SK-N-MC (cell line): ENCODE data around the gene SMARCD3.

Experiments used
- DNase-seq: peaks from one replicate; pipeline ENCODE4 v3.0.0-alpha.2; 2011; ENCODE audit warnings: low read depth, low spot score
- H3K27ac ChIP-seq: fragments of 200-600 bp; sonication (generic); 2 replicates; pipeline ENCODE4 v1.5.1; 2016; ENCODE audit warnings: mixed run types
- H3K36me3 ChIP-seq: fragments of 200-600 bp; sonication (generic); 2 replicates; pipeline ENCODE4 v1.6.1; 2017; ENCODE audit warnings: antibody characterized with exemption, low read length, mixed read lengths; ENCODE audit not compliant: insufficient read depth
- H3K4me3 ChIP-seq: fragments of 200-600 bp; sonication (generic); 2 replicates; pipeline ENCODE4 v1.5.1; 2016
- H3K9ac ChIP-seq: fragments of 200-600 bp; sonication (generic); 2 replicates; pipeline ENCODE4 v1.8.0; 2017; ENCODE audit warnings: mixed run types, mixed read lengths; ENCODE audit not compliant: insufficient read length
- H3K9me3 ChIP-seq: fragments of 200-600 bp; sonication (generic); 2 replicates; pipeline ENCODE4 v1.6.1; 2017; ENCODE audit warnings: low read depth, mild to moderate bottlenecking, antibody characterized with exemption, low read length, moderate library complexity, mixed read lengths
- EZH2 ChIP-seq: fragments of 200-600 bp; sonication (generic); IDR thresholded peaks from one replicate; pipeline ENCODE4 v1.6.1; 2017; ENCODE audit warnings: antibody characterized with exemption
- FOXP2 ChIP-seq: optimal IDR thresholded peaks from 2 replicates; pipeline ENCODE3; 2011; ENCODE audit warnings: mild to moderate bottlenecking, moderate library complexity; ENCODE audit not compliant: insufficient read depth; ENCODE audit errors: extremely low read length, control extremely low read depth
- POLR2AphosphoS5 ChIP-seq: IDR thresholded peaks from 2 replicates; pipeline ENCODE4 v1.6.1; 2012; ENCODE audit warnings: mild to moderate bottlenecking, low read depth, low read length, borderline replicate concordance

The SMARCD3 gene

GRCh38 chr7:151247611-151248345 lies 716 bp downstream of the SMARCD3 start:
- no peak for DNase-seq
- peak overlapping the region; percentile 78 for H3K9ac ChIP-seq
- no peak overlapping the region for H3K27ac ChIP-seq

GRCh38 chr7:151246851-151247580 lies 1.5 kb downstream of the SMARCD3 start:
- DNase-seq, result no peak
- no peak overlapping the region for H3K27ac ChIP-seq
- TF ChIP-seq EZH2 (no peak), FOXP2 (no peak), POLR2AphosphoS5 (no peak)
- H3K9me3 ChIP-seq, result no peaks in the 10 kb centered on the region
- H3K36me3 ChIP-seq, result no peaks in the 10 kb centered on the region
- peak overlapping the region; percentile 80; the same call in 1 of the 2 replicates for H3K4me3 ChIP-seq
- no peak overlapping the region for H3K9ac ChIP-seq

More at GRCh38 chr7:151247611-151248345, 716 bp downstream of the SMARCD3 start:
- no peak for TF ChIP-seq FOXP2
- no peak for TF ChIP-seq EZH2
- TF ChIP-seq POLR2AphosphoS5, result no peak; the same call in 1 of the 2 replicates
- H3K4me3 ChIP-seq, result peak overlapping the region; percentile 80
- H3K9me3 ChIP-seq, result no peaks in the 10 kb centered on the region
- no peaks in the 10 kb centered on the region for H3K36me3 ChIP-seq

- Histone ChIP-seq H3K9me3 (no peaks in the 10 kb centered on the region), H3K27ac (no peak overlapping the region), H3K36me3 (no peaks in the 10 kb centered on the region), H3K4me3 (peak overlapping the region; percentile 73), H3K9ac (no peak overlapping the region)
- TF ChIP-seq EZH2 (no peak), POLR2AphosphoS5 (no peak), FOXP2 (no peak)
- DNase-seq, result no peak
These were observed 2.2 kb downstream of the SMARCD3 start for GRCh38 chr7:151246102-151246850.

GRCh38 chr7:151245360-151246101 lies 3.0 kb downstream of the SMARCD3 start:
- DNase-seq, result no peak
- TF ChIP-seq EZH2 (no peak), POLR2AphosphoS5 (no peak), FOXP2 (no peak)
- Histone ChIP-seq H3K27ac (no peak overlapping the region), H3K4me3 (peak overlapping the region; percentile 73), H3K36me3 (no peaks in the 10 kb centered on the region), H3K9ac (no peak overlapping the region), H3K9me3 (no peaks in the 10 kb centered on the region)

- no peak for TF ChIP-seq FOXP2
- TF ChIP-seq EZH2, result no peak
- no peak for TF ChIP-seq POLR2AphosphoS5
- no peaks in the 10 kb centered on the region for H3K36me3 ChIP-seq
- H3K9ac ChIP-seq, result no peak overlapping the region
- DNase-seq, result no peak
- H3K27ac ChIP-seq, result no peak overlapping the region
- H3K4me3 ChIP-seq, result peak overlapping the region; percentile 73
- H3K9me3 ChIP-seq, result no peaks in the 10 kb centered on the region
These were observed 3.6 kb downstream of the SMARCD3 start for GRCh38 chr7:151244841-151245346.

- no peak overlapping the region for H3K9ac ChIP-seq
- no peaks in the 10 kb centered on the region for H3K9me3 ChIP-seq
- DNase-seq, result no peak
- no peak overlapping the region for H3K27ac ChIP-seq
- TF ChIP-seq POLR2AphosphoS5 (no peak), FOXP2 (no peak), EZH2 (no peak)
- no peaks in the 10 kb centered on the region for H3K36me3 ChIP-seq
- no peak overlapping the region for H3K4me3 ChIP-seq
These were observed 4.2 kb downstream of the SMARCD3 start for GRCh38 chr7:151244196-151244840.

GRCh38 chr7:151243408-151244195 lies 4.9 kb downstream of the SMARCD3 start:
- no peak overlapping the region for H3K4me3 ChIP-seq

More at GRCh38 chr7:151243408-151244195, 4.9 kb downstream of the SMARCD3 start:
- Histone ChIP-seq H3K27ac (no peak overlapping the region), H3K9ac (no peak overlapping the region), H3K36me3 (no peaks in the 10 kb centered on the region), H3K9me3 (no peaks in the 10 kb centered on the region)
- TF ChIP-seq POLR2AphosphoS5 (no peak), FOXP2 (no peak), EZH2 (no peak)
- DNase-seq, result no peak
